Hindlimb muscle (tissue), 1 donor: Measurements from ENCODE around the gene SEM1. TPM values are rescaled to one million over a fixed set of nuclear protein-coding genes. Genes with fewer than 3 reads are reported as not detected.
"Not testable (repeated sequence)": the region's sequence is repeated elsewhere in the genome, so short reads cannot be mapped to it uniquely, and the experiment has no call there.

Source experiments
- DNase-seq: peaks from one replicate; pipeline ENCODE4 v3.0.0-alpha.2; 2013
- polyA plus RNA-seq: library from polyadenylated mRNA; unstranded; fragments of 120-200 nt; gene quantifications from one replicate; pipeline ENCODE4 v1.2.1, GENCODE V29; 2013; ENCODE audit not compliant: insufficient read length

The SEM1 gene
- polyA plus RNA-seq, 1 donor: 117 TPM

GRCh38 chr7:96700516-96700915 lies 9.1 kb downstream of the SEM1 start:
- no peak for DNase-seq

GRCh38 chr7:96699219-96699871 lies 10.3 kb downstream of the SEM1 start:
- DNase-seq: no peak

- DNase-seq: not testable (repeated sequence)
Observed at GRCh38 chr7:96698449-96698848, 11.2 kb downstream of the SEM1 start.

- DNase-seq: no peak
Observed at GRCh38 chr7:96697822-96698221, 11.8 kb downstream of the SEM1 start.

GRCh38 chr7:96695581-96695980 lies 14.1 kb downstream of the SEM1 start:
- DNase-seq: no peak

GRCh38 chr7:96694082-96694481 lies 15.6 kb downstream of the SEM1 start:
- no peak for DNase-seq

- no peak for DNase-seq
Observed at GRCh38 chr7:96691702-96692101, 17.9 kb downstream of the SEM1 start.

GRCh38 chr7:96689414-96689813 lies 20.2 kb downstream of the SEM1 start:
- DNase-seq: no peak

- no peak for DNase-seq
Observed at GRCh38 chr7:96686305-96686704, 23.3 kb downstream of the SEM1 start.

GRCh38 chr7:96685755-96686154 lies 23.9 kb downstream of the SEM1 start:
- DNase-seq: no peak

GRCh38 chr7:96685353-96685752 lies 24.3 kb downstream of the SEM1 start:
- DNase-seq: no peak

- DNase-seq: no peak
Observed at GRCh38 chr7:96679886-96680285, 29.8 kb downstream of the SEM1 start.

- no peak for DNase-seq
Observed at GRCh38 chr7:96676919-96677318, 32.7 kb downstream of the SEM1 start.

- DNase-seq: no peak
Observed at GRCh38 chr7:96675548-96675947, 34.1 kb downstream of the SEM1 start.

- no peak for DNase-seq
Observed at GRCh38 chr7:96674565-96674964, 35.1 kb downstream of the SEM1 start.

GRCh38 chr7:96671854-96672253 lies 37.8 kb downstream of the SEM1 start:
- no peak for DNase-seq

GRCh38 chr7:96670338-96671289 lies 39.0 kb downstream of the SEM1 start:
- no peak for DNase-seq

GRCh38 chr7:96669812-96670211 lies 39.8 kb downstream of the SEM1 start:
- DNase-seq: no peak

- no peak for DNase-seq
Observed at GRCh38 chr7:96667026-96667425, 42.6 kb downstream of the SEM1 start.

- no peak for DNase-seq
Observed at GRCh38 chr7:96665689-96666088, 44.0 kb downstream of the SEM1 start.

GRCh38 chr7:96664793-96665192 lies 44.9 kb downstream of the SEM1 start:
- no peak for DNase-seq

GRCh38 chr7:96663871-96664445 lies 45.7 kb downstream of the SEM1 start:
- DNase-seq: no peak

GRCh38 chr7:96663457-96663856 lies 46.2 kb downstream of the SEM1 start:
- DNase-seq: no peak

- DNase-seq: not testable (repeated sequence)
Observed at GRCh38 chr7:96662151-96662550, 47.5 kb downstream of the SEM1 start.
